ENCODE results near the gene DNAJC8.

The DNAJC8 gene

GRCh38 chr1:28160782-28161266, 72.0 kb downstream of the DNAJC8 start:
- Histone ChIP-seq H3K9ac (no peak overlapping the region), H3K36me3 (ENCODE audit: control insufficient read depth, insufficient read depth, low read length) (no peaks in the 10 kb centered on the region), H3K27ac (no peak overlapping the region), H3K4me2 (ENCODE audit: low read length) (no peak overlapping the region), H2AFZ (no peak overlapping the region), H3K9me3 (ENCODE audit: control insufficient read depth, low read length) (no peaks in the 10 kb centered on the region), H3K27me3 (ENCODE audit: control insufficient read depth, insufficient read depth, low read length) (no peaks in the 10 kb centered on the region), H3K4me3 (ENCODE audit: low read depth, low read length) (no peak overlapping the region), H3K79me2 (no peaks in the 10 kb centered on the region), H3K4me1 (no peaks in the 10 kb centered on the region)
- TF ChIP-seq CTCF (IDR thresholded peaks at IDR 0.05), result no peak

- Histone ChIP-seq H3K27me3 (ENCODE audit: control insufficient read depth, insufficient read depth, low read length) (no peaks in the 10 kb centered on the region), H3K9me3 (ENCODE audit: control insufficient read depth, low read length) (no peaks in the 10 kb centered on the region), H3K4me3 (ENCODE audit: low read depth, low read length) (no peak overlapping the region), H3K9ac (no peak overlapping the region), H3K4me2 (ENCODE audit: low read length) (no peak overlapping the region), H2AFZ (no peak overlapping the region), H3K27ac (no peak overlapping the region), H3K79me2 (no peaks in the 10 kb centered on the region), H3K4me1 (no peaks in the 10 kb centered on the region), H3K36me3 (ENCODE audit: control insufficient read depth, insufficient read depth, low read length) (no peaks in the 10 kb centered on the region)
- TF ChIP-seq CTCF (IDR thresholded peaks at IDR 0.05), result no peak
These were observed 73.1 kb downstream of the DNAJC8 start for GRCh38 chr1:28159680-28160079.

- no peak for TF ChIP-seq CTCF (IDR thresholded peaks at IDR 0.05)
These were observed 73.6 kb downstream of the DNAJC8 start for GRCh38 chr1:28159243-28159642.

DNA sequence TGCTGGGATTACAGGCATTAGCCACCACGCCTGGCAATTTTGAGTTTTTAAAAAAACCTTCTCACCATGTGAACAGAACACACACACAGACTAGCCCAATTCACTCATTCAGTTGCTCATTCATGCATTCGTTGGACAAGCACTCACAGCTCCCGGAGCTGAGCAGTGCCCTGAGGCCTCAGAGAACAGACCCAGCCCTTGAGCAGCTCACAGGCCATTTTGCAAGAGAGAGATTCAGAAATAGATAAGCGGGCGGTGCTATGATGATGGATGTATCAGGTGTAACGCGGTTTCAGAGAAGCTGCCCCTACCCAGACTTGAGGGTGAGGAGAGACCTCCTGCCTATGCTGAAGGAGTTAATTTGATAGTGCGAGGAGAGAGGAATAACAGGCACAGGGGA, 74.9 kb downstream of the DNAJC8 start:
- no peak for TF ChIP-seq CTCF (IDR thresholded peaks at IDR 0.05)
- Histone ChIP-seq H3K4me3 (ENCODE audit: low read depth, low read length) (no peak overlapping the region), H3K9ac (no peak overlapping the region), H3K27ac (no peak overlapping the region), H3K79me2 (no peaks in the 10 kb centered on the region), H3K4me2 (ENCODE audit: low read length) (no peak overlapping the region), H3K4me1 (no peaks in the 10 kb centered on the region), H3K36me3 (ENCODE audit: control insufficient read depth, insufficient read depth, low read length) (no peaks in the 10 kb centered on the region), H3K9me3 (ENCODE audit: control insufficient read depth, low read length) (no peaks in the 10 kb centered on the region), H2AFZ (no peak overlapping the region), H3K27me3 (ENCODE audit: control insufficient read depth, insufficient read depth, low read length) (no peaks in the 10 kb centered on the region)

More at GRCh38 chr1:28159243-28159642, 73.6 kb downstream of the DNAJC8 start:
- H3K36me3 ChIP-seq (ENCODE audit: control insufficient read depth, insufficient read depth, low read length), result no peaks in the 10 kb centered on the region
- H3K9me3 ChIP-seq (ENCODE audit: control insufficient read depth, low read length), result no peaks in the 10 kb centered on the region
- no peak overlapping the region for H3K27ac ChIP-seq
- no peak overlapping the region for H2AFZ ChIP-seq
- H3K27me3 ChIP-seq (ENCODE audit: control insufficient read depth, insufficient read depth, low read length), result no peaks in the 10 kb centered on the region
- no peaks in the 10 kb centered on the region for H3K79me2 ChIP-seq
- H3K4me2 ChIP-seq (ENCODE audit: low read length), result no peak overlapping the region
- H3K4me3 ChIP-seq (ENCODE audit: low read depth, low read length), result no peak overlapping the region
- no peaks in the 10 kb centered on the region for H3K4me1 ChIP-seq
- H3K9ac ChIP-seq, result no peak overlapping the region

DNA sequence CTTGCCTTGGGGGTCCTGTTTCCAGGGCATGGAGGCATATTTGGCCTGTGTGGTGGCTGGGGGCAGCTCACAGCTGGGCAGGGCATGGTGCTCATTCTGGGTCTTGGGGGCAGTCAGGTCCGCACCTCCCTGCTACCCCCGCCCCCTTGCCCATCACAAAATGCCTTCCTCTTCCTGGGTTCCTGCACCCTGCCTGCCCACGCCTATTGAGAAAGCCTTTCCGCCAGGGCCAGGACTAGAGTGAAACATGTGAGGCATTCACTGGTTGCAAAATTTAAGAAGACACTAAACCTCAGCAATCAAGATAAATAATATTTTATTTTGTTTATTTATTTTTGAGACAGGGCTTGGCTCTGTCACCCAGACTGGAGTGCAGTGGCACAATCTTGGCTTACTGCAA, 76.0 kb downstream of the DNAJC8 start:
- Histone ChIP-seq H3K36me3 (ENCODE audit: control insufficient read depth, insufficient read depth, low read length) (no peaks in the 10 kb centered on the region), H3K4me3 (ENCODE audit: low read depth, low read length) (no peak overlapping the region), H3K4me1 (no peaks in the 10 kb centered on the region), H3K79me2 (no peaks in the 10 kb centered on the region), H3K27ac (no peak overlapping the region), H3K9me3 (ENCODE audit: control insufficient read depth, low read length) (no peaks in the 10 kb centered on the region), H3K27me3 (ENCODE audit: control insufficient read depth, insufficient read depth, low read length) (no peaks in the 10 kb centered on the region), H2AFZ (no peak overlapping the region), H3K9ac (no peak overlapping the region), H3K4me2 (ENCODE audit: low read length) (no peak overlapping the region)
- no peak for TF ChIP-seq CTCF (IDR thresholded peaks at IDR 0.05)

Data from parathyroid adenoma (tissue), 2 donors.